Activated CD4-positive, CD25-positive, alpha-beta regulatory T cell treated with anti-CD3 and anti-CD28 coated beads, Interleukin-2, amount 50 U/mL, for 24 hours (primary cell): ENCODE measurements around the gene MYLK4.
A peak's percentile ranks its signal among the peaks of the same experiment; 100 is the strongest.

Source experiments
- ATAC-seq, 2 donors: fragments of 150-1000 bp; cut with Tn5 transposase; one replicate each; pipeline ENCODE4 v1.10.0; 2021; ENCODE audit warnings: mild to moderate bottlenecking in 1 of 2, moderate library complexity in 1 of 2

MYLK4 gene

GRCh38 chr6:2732503-2733089, 18.1 kb downstream of the MYLK4 start:
- no peak for ATAC-seq

DNA sequence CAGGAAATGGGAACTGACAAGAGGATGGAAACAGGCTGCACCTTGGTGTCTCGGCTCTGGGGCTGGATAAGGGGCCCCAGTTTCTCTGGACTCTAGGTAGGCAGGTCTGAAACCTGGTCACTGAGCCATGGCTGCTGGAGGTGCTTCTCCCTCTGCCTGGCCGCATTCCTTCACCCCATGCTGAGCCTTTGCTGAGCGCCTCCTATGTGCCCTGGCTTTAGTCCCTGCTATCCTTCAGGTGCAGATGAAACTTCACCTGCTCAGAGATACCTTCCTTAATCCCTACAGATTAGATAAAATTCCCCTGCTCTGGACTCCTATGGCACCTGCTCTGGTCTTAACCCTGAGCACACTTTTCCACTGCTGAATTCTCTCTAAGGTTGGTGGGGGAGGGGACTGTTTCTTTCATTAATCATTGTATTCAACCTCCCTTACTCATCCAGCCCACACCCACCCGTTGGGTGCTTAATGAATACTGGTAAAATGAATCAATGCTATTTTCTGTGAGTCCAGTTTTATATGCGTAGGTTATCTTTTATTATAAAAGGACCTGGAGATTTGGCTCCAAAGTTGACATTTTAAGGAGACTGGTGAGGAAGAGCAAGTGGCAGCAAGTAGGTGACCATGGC, 19.3 kb downstream of the MYLK4 start:
- ATAC-seq = peak in 1 of 2 donors; percentile 25

- ATAC-seq = no peak
These were observed 20.2 kb downstream of the MYLK4 start for GRCh38 chr6:2730353-2731107.

DNA sequence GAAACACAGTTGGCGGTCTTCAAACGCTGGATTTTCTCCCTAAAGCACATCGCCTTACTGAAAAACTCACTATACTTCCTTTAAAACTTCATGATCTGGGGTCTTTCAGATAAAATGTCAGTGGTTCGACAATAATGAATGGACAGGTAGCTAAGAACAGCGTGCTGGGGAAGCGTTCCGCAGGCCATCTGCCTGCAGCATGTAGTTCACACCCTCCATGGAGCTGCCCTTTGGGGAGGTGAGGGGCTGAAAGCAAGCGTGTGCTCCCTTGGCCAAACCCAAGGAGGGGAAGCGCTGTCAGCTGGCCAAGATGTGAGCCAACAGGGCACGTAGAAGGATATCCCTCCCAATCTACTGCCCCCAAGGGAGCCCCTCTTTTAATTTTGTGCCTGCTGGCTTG, 20.8 kb downstream of the MYLK4 start:
- no peak for ATAC-seq

- ATAC-seq = no peak
These were observed 24.6 kb downstream of the MYLK4 start for GRCh38 chr6:2725999-2726567.

GRCh38 chr6:2725364-2725988, 25.2 kb downstream of the MYLK4 start:
- ATAC-seq = no peak

- ATAC-seq = no peak
These were observed 29.5 kb downstream of the MYLK4 start for GRCh38 chr6:2721219-2721618.

- ATAC-seq = no peak
These were observed 31.6 kb downstream of the MYLK4 start for GRCh38 chr6:2719093-2719455.

DNA sequence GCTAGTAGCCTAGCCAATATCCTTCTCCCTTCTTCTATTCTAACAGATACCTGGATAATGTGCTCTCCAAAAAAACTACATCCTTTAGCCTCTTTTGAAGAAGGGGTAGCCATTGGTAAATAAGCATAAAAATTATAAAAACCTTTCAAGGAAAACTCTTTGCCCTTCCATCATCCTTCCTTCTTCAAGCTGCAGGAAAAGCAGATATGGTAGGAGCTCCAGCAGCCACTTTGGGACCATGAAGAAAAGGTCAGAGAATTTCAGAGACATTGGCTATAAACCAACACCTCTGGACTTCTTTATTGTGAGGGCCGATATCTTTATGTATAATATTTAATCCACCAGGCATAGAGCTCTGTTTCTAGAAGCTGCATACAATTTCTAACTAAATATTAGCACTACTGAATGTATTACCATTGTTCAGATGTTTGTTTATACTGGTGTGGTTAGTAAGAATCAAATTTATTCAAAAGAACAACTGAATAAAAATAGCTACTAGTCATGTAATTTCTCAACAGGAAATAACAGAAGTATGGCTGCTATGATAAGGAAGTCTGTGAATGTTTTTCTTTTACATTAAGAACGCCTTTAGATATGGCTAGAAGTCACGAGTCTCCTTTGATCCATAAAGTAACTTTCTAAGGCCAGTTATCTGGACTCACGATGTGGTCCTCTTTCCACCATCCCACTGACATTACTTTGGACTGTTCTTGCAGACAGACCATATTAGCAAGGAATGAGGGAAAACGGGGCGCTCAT, 32.2 kb downstream of the MYLK4 start:
- ATAC-seq = no peak

- ATAC-seq = no peak
These were observed 33.6 kb downstream of the MYLK4 start for GRCh38 chr6:2716936-2717700.

DNA sequence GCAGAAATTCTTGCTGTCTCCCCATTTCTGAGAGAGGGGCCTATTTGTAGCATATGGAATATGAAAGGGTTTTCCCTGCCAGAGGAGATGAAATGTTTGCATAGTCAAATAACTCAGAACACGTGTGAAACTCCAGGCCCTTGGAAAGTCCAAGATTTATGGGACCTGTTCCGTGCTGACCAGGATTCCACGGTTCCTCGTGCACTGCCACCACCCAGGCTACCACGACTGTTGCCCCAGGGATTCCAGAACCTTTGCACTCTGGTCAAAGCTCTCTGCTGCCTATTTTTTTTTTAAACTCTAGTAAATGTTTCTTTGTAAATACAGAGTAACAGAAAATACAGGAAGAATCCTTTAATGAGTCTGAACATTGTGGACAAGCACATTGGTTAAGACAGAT, 35.0 kb downstream of the MYLK4 start:
- ATAC-seq = no peak

- ATAC-seq = no peak
These were observed 36.4 kb downstream of the MYLK4 start for GRCh38 chr6:2714111-2714895.

DNA sequence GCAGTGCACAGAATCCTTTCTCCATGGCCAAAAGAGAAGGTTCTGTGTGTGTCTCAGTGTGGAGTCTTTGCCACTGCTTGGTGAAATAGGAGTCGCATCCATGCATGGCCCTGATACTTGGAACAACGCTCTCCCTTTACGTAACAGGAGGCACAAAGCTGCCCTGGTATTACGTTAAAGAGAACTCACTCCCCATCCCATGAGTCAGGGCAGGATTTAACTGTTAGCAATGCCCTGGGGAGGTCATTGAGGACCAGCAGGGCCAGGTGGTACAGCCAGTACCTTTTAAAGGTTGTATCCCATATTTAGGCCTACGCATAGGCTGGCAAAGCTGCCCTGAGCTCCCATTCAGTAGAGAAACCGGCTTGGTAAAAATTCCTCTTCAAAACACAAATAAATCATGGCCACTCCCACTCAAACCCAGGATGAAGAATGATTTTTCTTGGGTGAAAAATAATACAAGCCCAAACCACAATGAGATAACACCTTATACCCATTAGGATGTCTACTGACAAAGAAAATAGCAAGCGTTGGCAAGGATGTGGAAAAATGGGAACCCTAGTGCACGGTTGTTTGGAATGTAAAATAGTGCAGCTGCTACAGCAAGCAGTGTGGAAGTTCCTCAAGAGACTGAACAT, 37.1 kb downstream of the MYLK4 start:
- ATAC-seq = no peak

DNA sequence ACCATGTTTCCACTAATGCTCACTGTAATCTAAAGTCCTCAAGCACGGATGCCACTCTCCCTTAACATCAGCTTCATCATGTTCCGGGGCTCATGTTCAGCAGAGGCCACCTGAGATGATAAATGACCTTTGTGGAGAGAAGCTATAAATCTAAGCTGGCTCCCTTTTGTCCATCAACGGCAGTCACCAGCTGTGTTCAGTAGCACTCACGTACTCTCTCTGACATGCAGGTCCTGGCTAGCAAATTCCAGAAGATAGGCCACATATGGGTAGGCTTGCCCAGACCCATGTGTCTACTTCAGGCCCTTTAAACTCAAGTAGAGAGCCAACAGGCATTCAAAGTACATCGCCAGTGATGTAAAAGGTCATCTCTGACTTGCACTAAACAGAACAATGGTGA, 38.6 kb downstream of the MYLK4 start:
- ATAC-seq = no peak

DNA sequence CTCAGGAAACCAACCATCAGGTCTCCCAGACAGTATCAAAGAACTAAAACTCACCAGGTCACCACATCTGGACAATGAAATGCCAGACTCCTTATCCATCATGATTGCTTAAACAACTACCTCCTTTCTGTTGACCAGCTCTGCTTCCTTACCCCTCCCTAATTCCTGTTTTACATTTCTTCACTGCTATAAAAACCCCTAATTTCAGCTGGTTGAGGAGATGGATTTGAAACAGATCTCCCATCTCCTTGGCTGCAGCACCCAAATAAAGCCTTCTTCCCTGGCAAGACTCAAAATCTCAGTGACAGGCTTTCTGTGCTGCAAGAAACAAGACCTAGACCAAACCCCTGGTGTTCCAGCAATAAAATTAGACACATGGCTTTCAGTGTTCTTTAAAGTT, 40.3 kb downstream of the MYLK4 start:
- ATAC-seq = no peak

- ATAC-seq = no peak
These were observed 42.3 kb downstream of the MYLK4 start for GRCh38 chr6:2708456-2708855.

DNA sequence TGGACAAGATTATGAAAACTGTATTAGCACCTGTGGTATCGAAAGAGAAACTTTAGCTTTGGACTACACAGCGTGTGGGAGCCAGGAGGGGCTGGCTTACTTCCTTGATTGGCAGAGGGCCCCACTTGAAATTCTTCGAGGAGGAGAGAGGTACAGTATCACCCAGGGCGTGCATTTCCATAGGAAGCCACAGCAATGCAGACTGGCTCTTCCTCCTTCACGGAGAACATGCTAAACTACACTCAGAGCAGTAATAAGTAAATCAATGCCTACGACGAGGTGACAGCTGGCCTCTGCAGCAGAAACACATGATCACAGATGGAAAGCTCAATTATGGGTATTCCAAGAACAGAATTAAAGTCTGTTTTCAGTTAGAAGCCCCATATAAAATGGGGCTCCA, 44.2 kb downstream of the MYLK4 start:
- ATAC-seq = no peak

DNA sequence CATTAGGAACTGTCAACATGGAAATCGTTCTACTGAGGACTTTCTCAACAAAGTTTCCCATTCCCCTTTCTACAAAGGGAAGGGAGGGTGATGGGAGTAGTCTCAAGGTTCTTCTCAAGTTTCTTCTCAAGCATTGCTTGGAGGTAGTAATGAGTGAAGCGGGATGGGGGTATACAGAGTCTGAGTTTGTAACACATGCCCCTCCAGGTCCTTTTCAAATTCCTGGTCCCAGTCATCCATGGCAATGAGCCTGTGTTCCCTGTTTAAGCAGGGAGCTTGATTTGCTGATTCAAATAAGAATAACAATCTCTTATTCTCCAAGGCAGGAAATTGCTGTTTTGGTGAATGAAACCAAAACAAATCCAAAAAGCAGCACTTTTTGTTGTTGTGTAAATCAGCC, 45.5 kb downstream of the MYLK4 start:
- ATAC-seq = no peak

GRCh38 chr6:2697291-2697690, 53.4 kb downstream of the MYLK4 start:
- ATAC-seq = no peak

GRCh38 chr6:2695454-2696095, 55.1 kb downstream of the MYLK4 start:
- no peak for ATAC-seq
